Measurements from ENCODE around the gene ST7.

Gene ST7

DNA sequence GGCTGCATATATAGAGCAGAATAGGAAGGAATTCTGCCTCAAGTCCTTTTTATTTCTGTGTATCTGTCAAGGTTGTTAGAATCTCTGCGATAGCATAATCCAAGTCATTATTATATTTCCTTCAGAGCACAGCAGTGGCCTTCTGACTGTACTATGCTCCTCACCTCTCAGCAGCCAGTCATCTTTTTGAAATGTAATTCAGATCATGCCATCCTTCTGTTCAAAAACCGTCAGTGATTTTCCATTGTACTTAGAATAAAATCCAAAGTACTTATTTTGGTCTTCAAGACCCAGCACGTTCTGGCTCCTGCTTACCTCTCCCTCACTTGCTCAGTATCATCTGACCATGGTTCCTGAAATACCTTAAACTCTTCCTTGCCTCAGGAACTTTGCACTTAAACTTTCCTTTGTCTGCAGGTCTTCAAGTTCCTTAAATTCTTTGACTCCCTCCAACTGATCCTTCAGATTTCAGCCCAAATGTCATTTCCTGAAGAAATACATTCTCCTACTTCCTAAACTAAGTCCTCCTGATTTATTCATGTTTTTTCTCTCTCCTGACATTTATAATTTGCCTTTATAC is 112.4 kb downstream of the ST7 start:
- TF ChIP-seq POLR2A (IDR thresholded peaks at IDR 0.05; ENCODE audit: extremely low read depth, insufficient read length) (no peak), MYC (IDR thresholded peaks at IDR 0.05; ENCODE audit: low read depth, low read length) (no peak)
- TF ChIP-seq, protein P1, sequence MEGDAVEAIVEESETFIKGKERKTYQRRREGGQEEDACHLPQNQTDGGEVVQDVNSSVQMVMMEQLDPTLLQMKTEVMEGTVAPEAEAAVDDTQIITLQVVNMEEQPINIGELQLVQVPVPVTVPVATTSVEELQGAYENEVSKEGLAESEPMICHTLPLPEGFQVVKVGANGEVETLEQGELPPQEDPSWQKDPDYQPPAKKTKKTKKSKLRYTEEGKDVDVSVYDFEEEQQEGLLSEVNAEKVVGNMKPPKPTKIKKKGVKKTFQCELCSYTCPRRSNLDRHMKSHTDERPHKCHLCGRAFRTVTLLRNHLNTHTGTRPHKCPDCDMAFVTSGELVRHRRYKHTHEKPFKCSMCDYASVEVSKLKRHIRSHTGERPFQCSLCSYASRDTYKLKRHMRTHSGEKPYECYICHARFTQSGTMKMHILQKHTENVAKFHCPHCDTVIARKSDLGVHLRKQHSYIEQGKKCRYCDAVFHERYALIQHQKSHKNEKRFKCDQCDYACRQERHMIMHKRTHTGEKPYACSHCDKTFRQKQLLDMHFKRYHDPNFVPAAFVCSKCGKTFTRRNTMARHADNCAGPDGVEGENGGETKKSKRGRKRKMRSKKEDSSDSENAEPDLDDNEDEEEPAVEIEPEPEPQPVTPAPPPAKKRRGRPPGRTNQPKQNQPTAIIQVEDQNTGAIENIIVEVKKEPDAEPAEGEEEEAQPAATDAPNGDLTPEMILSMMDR (IDR thresholded peaks at IDR 0.05; ENCODE audit: low read depth, low read length), result no peak
- TF ChIP-seq, protein P2, sequence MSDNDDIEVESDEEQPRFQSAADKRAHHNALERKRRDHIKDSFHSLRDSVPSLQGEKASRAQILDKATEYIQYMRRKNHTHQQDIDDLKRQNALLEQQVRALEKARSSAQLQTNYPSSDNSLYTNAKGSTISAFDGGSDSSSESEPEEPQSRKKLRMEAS (IDR thresholded peaks at IDR 0.05; ENCODE audit: low read depth, low read length), result no peak
- no peak for DNase-seq (ENCODE audit: low read depth)
- H3K4me3 ChIP-seq (ENCODE audit: low read depth, low read length), result no peak overlapping the region

GRCh38 chr7:117066668-117067067 is 113.4 kb downstream of the ST7 start:
- H3K4me3 ChIP-seq (ENCODE audit: low read depth, low read length), result no peak overlapping the region
- DNase-seq (ENCODE audit: low read depth), result peak; percentile 73
- TF ChIP-seq MYC (IDR thresholded peaks at IDR 0.05; ENCODE audit: low read depth, low read length), result no peak
- TF ChIP-seq, protein P2 (IDR thresholded peaks at IDR 0.05; ENCODE audit: low read depth, low read length), result no peak

- H3K4me3 ChIP-seq (ENCODE audit: low read depth, low read length), result no peak overlapping the region
- no peak for DNase-seq (ENCODE audit: low read depth)
- TF ChIP-seq, protein P1 (IDR thresholded peaks at IDR 0.05; ENCODE audit: low read depth, low read length), result no peak
- TF ChIP-seq, protein P2 (IDR thresholded peaks at IDR 0.05; ENCODE audit: low read depth, low read length), result no peak
- no peak for TF ChIP-seq POLR2A (IDR thresholded peaks at IDR 0.05; ENCODE audit: extremely low read depth, insufficient read length)
- no peak for TF ChIP-seq MYC (IDR thresholded peaks at IDR 0.05; ENCODE audit: low read depth, low read length)
These were observed 114.0 kb downstream of the ST7 start for GRCh38 chr7:117067340-117067739.

DNA sequence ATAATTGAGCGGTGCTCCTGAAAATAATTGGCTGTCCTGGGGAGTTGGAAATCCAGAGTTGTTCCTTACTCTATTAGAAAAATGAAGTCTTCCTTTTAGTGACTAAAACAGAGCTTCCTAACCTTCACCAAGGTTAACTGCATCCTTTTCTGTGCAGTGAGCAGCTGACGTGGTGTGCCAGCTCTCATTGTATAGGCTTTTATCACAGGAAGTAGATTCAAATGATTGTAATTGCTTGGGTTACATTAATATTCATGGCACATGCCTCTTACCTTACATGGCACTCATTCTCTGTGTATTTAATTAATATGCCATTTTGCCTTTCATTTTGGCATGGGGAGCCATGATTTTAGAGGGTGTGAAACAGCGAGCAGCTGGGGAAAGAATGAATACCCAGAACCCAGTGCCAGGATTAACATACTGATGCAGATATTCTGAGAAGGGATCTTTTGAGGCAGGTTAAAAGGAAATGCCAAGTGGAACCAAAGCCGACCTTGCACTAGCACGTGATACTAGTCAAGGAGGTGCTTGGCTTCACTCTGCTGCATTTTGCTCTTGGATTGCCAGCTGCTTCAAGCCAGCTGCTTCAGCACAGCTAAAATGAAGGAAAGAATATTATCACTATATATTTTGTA is 115.3 kb downstream of the ST7 start:
- TF ChIP-seq MYC (IDR thresholded peaks at IDR 0.05; ENCODE audit: low read depth, low read length) (no peak), POLR2A (IDR thresholded peaks at IDR 0.05; ENCODE audit: extremely low read depth, insufficient read length) (no peak)
- TF ChIP-seq, protein P1 (IDR thresholded peaks at IDR 0.05; ENCODE audit: low read depth, low read length), result no peak
- TF ChIP-seq, protein P2 (IDR thresholded peaks at IDR 0.05; ENCODE audit: low read depth, low read length), result no peak
- no peak overlapping the region for H3K4me3 ChIP-seq (ENCODE audit: low read depth, low read length)
- no peak for DNase-seq (ENCODE audit: low read depth)

DNA sequence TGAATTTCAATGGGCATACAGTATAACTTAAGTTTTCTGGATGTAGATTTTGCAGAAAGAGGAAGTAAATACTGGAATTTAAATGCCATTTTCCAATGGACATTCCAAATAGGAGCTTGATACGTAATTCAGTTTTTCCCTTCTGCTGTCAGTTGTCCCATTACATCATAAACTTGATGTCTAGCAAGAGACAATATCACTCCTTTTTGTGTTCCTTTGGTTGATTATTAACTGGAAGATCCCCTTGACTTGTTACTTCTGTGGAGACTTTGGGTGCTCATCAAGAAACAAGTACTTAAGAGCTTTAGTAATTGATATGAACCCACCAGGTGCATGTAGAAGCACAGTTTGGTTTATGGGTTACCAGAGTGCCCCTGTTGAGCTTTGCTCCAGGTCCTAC is 116.1 kb downstream of the ST7 start:
- TF ChIP-seq POLR2A (IDR thresholded peaks at IDR 0.05; ENCODE audit: extremely low read depth, insufficient read length) (no peak), MYC (IDR thresholded peaks at IDR 0.05; ENCODE audit: low read depth, low read length) (no peak)
- TF ChIP-seq, protein P1 (IDR thresholded peaks at IDR 0.05; ENCODE audit: low read depth, low read length), result no peak
- TF ChIP-seq, protein P2 (IDR thresholded peaks at IDR 0.05; ENCODE audit: low read depth, low read length), result no peak
- no peak overlapping the region for H3K4me3 ChIP-seq (ENCODE audit: low read depth, low read length)
- no peak for DNase-seq (ENCODE audit: low read depth)

DNA sequence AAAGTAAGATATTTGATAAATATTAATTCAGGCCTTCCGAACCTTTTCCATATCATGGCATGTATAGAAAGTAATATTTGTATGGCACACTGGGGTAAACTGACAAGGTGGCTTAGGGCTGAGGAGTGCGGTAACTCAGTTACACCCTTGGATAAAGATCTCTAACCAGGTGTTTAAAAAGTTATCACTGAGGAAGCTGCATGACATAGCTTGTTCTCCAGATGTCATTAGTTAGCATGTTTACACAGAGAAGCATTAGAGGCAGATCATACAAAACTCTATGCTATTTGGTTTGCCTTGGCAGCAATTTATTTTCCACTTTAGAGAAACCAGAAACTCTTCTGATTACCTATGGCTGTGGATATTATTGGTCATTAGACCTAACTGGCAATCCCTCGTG is 118.2 kb downstream of the ST7 start:
- H3K4me3 ChIP-seq (ENCODE audit: low read depth, low read length), result no peak overlapping the region
- no peak for DNase-seq (ENCODE audit: low read depth)
- TF ChIP-seq, protein P2 (IDR thresholded peaks at IDR 0.05; ENCODE audit: low read depth, low read length), result no peak
- TF ChIP-seq MYC (IDR thresholded peaks at IDR 0.05; ENCODE audit: low read depth, low read length) (no peak), POLR2A (IDR thresholded peaks at IDR 0.05; ENCODE audit: extremely low read depth, insufficient read length) (no peak)
- TF ChIP-seq, protein P1 (IDR thresholded peaks at IDR 0.05; ENCODE audit: low read depth, low read length), result no peak
